HG03342 (cell line): ENCODE data around the gene SLF2.
"Not testable (repeated sequence)": the region's sequence is repeated elsewhere in the genome, so short reads cannot be mapped to it uniquely, and the experiment has no call there.

Experiments used
- ATAC-seq: cut with Tn5 transposase; IDR thresholded peaks from one replicate; pipeline ENCODE4 v1.9.1; 2021; ENCODE audit warnings: mild to moderate bottlenecking, moderate library complexity; ENCODE audit not compliant: unreplicated experiment

SLF2 gene

DNA sequence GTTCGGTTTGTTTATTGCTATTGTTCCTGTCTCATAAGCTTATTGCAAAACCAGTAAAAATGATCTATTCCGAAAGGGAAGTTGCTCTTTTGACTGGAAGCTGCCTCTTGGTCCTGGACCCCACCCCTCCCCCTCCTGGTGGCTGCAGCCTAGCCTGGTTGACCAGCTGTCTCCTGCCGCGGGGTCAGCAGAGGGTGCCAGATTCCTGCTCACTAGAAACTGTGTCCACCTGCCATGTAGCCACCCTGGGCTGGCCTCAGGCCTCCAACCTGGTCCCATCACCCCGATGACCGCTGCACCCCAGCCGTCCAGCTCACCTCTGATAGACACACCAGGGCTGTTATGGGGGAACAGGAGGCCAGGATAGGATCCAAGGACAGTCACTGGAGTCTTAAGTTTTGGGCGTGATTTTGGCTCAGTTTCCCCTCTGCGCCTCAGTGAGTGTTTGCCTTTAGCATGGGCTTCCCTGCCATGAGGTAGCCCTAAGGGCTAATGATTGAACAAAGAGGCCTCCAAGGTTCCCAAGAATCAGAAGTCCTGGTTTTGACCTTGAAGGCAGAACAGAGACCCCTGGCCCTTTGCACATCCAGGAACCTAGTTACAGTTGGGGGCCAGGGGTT is 32.9 kb upstream of the SLF2 start:
- no peak for ATAC-seq

- ATAC-seq: no peak
These were observed 31.1 kb upstream of the SLF2 start for GRCh38 chr10:100881556-100882213.

- no peak for ATAC-seq
These were observed 30.5 kb upstream of the SLF2 start for GRCh38 chr10:100882252-100882651.

GRCh38 chr10:100882671-100883311 is 30.0 kb upstream of the SLF2 start:
- no peak for ATAC-seq

- ATAC-seq: no peak
These were observed 29.4 kb upstream of the SLF2 start for GRCh38 chr10:100883312-100883821.

DNA sequence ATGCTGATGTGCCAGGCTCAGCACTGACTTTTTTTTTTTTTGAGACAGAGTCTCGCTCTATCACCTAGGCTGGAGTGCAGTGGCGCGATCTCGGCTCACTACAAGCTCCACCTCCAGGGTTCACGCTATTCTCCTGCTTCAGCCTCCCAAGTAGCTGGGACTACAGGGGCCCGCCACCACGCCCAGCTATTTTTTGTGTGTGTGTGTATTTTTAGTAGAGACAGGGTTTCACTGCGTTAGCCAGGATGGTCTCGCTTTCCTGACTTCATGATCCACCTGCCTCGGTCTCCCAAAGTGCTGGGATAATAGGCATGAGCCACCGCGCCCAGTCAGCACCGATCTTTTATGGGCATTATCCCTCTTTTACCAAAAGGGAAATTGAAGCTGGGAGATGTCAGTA is 27.2 kb upstream of the SLF2 start:
- ATAC-seq: not testable (repeated sequence)

- no peak for ATAC-seq
These were observed 26.7 kb upstream of the SLF2 start for GRCh38 chr10:100886091-100886490.

DNA sequence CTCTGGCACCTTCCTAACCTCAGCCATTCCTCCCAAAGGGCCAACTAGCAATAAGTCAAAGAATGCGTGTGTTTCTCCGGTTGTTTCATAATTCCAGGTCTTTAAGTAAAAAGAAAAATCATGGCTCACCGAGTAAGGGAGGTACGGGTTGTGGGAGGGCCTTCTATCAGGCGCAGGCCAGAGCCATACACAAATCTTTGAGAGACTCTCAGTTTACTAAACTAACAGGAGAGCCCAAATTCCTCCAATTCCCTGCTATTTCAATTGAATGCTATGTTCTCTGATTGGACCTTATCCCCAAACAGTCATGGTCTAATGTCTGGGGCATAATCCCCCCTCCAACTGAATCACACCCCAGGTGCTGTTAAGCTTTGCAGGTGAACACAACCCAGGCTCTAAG is 26.2 kb upstream of the SLF2 start:
- ATAC-seq: no peak

DNA sequence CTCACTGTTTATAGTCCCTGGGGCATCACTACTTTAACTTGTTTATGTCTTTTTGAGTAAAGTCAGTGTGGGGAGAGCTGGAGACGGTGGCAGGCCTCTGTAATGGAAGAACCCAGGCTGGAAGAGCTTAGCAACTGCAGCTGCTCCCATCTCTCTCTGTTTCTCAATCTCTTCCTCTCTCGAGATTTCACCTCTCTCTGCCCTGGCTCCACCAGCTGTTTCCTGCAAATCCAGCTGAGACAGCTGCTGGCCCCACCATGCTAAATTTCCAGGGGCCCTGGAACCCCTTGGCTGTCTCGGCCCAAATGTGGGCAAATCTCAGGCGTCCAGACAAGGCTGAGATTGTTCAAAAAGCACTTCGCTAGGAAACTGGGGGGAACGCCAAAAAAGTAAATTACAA is 25.8 kb upstream of the SLF2 start:
- ATAC-seq: no peak

- ATAC-seq: no peak
These were observed 24.9 kb upstream of the SLF2 start for GRCh38 chr10:100887761-100888296.

DNA sequence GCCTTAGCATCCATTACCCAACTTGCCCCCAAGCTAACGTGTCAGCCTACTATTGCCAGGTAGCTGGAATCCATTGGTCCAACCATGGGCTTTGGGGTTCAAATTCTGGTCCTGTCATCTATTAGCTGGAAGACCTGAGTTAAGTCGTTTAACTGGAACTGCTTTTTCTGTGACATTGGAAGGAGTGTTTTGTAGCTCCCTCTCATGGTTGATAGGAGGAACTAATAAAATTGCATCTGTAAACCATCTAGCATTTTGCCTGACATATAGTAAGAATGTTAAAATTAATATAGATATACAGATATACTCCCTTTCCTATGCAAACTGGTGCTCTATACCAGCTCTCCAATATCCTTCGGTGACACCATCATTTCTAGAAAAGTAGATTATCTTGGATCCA is 23.8 kb upstream of the SLF2 start:
- ATAC-seq: no peak

GRCh38 chr10:100889546-100889945 is 23.2 kb upstream of the SLF2 start:
- ATAC-seq: no peak

DNA sequence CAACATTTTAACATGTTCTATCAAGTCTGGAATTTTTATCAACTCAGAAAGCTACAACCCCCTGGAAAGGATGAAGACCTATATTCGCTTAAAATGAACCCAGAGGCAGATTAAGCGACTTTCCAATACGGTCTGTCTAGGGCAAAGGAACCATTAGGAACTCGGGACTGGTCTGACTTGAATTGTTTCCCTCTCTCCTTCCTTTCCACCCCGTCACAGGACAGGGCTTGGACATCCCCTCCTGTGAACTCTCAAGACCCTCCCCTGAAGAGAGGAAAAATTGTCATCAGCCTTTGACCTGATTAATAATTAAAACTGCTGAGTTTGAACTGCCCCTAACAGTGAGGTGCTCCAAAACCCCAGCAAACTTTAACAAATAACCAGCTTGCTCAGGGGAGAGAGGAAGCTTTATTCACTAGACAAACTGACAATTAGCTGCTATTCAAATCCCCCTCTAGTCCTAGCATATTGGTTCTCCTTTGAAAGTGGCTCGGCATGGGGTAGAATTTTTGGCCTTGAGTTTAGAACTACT is 22.6 kb upstream of the SLF2 start:
- no peak for ATAC-seq

DNA sequence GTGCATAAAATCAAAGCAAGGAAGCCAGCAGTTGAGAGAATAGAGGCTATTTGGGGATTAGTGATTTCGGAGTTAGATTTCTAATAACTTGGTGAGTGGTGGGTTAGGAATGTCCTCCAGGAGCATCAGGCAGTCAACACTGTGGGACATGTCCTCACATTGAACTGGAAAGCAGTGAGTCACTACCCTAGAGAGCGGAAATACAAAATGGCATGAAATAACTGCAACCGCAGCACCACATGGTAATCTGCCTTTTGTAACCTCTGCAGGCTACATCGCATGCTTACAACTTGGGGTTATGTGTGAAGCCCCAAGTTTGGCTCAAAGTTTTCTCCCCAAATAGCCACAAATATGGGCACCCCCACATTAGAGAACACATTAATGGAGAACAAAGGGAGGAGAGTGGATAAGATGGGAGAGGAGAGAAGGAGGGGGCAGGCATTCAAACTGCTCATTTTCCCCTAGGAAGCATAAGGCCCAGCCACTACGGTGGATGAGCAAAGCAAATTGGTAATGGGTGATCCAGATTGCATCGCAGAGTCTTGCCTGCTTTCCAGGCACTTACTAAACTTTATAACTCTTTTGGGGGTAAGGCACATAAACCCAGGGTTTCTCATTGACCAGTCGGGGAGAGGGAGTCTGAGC is 22.0 kb upstream of the SLF2 start:
- ATAC-seq: no peak

- ATAC-seq: no peak
These were observed 18.7 kb upstream of the SLF2 start for GRCh38 chr10:100894033-100894432.

DNA sequence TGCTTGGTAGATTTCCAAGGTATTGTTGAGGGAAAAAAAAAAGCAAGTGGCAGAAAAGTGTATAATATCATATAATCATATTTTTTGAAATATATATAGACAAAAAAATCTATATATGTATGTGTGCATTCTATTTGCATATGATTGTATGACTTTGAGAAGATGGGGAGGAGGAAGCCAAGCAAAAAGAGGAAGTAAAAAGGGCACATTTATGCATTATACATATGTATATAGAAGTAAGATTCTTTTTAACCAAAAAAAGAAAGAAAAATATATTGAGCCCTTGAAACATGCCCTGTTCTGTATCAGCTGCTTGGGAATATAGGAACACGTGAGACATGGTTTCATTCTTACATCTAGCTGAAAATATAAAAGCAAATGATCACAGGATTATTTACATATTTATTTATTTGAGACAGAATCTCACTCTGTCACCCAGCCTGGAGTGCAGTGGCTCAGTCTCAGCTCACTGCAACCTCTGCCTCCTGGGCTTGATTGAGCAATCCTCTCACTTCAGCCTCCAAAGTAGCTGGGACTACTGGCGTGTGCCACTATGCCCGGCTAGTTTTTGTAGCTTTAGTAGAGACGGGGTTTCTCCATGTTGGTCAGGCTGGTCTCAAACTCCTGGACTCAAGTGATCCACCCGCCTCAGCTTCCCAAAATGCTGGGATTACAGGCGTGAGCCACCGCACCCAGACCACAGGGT is 18.0 kb upstream of the SLF2 start:
- ATAC-seq: no peak

DNA sequence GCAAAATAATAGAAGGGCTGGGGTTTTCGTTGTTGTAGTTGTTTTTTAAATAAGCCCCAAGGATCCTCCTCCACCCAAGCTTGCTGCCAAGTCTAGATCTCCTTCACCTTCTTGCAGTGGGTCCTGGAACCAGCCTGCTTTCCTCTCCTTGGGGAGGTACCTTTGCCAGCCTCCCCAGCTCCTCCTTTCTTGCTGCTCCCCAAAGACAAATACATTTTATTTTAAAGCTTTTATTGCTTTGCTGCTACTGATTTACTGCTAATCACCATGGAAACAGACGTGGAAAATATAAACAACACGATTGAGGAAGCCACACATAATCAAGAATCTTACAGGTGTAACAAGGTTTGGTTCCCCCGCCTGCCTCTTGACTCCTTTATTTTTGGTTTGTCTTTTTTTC is 17.4 kb upstream of the SLF2 start:
- ATAC-seq: no peak

DNA sequence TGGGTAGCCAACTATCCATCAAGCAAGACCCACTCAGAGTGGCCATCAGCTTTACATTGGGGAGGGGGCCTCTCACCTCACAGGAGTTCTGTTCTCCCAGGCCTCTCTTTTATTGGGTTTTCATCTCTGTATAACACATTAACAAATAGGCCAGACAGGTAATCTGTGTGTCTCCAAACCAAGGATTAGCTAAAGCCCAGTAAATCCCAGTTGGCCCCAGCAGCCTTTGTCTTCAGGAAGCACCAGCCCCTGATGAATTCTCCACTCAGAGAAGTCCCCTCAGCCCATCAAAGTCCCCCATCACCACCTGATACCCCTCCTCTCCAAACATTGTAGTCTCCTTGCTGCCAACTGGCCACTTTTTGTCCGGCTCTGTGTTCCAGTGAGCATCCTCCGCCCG is 16.9 kb upstream of the SLF2 start:
- no peak for ATAC-seq

DNA sequence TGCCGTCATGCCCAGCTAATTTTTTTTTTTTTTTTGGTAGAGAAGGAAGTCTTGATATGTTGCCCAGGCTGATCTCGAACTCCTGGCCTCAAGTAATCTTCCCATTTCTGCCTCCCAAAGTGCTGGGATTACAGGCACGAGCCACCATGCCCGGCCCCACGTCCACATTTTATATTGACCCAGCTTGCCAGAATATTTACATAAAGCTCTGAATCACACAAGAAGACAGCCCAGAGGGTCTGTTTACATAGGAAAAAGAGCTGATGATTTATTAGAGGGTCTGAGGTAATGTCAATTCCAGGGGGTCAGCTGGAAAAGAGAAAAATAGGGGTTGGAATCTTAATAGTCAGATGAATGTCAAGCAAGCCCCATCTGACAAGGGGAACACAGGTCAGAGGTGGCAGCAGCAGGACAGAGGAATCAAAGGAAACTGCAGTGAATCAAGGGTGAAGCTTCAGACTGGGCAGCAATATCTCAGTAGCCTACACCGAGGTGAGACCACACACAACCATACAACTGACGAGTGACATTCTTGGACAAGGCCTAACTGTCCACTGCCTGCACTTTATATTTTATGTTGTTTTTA is 15.8 kb upstream of the SLF2 start:
- no peak for ATAC-seq

DNA sequence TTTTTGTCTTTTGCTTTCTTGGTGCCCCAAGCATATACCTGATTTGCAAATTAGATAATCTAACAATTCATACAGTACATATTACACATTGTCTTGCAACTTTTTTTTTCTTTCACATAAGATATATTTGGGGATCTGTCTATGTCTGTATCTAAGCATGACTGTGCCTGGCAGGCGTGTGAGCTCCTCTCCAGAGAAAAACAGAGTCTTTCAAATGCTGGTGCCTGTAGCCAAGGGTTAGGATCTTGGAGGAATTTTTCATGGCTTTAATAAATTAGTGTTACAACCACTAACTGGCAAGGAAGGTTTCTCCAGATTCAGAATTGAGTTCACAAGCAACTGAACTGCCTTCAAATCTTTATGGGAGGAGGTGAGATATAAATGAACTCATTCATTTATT is 14.8 kb upstream of the SLF2 start:
- no peak for ATAC-seq
